IMR-90 (cell line): Measurements from ENCODE around the gene AOX1. TPM values are rescaled to one million over a fixed set of nuclear protein-coding genes. Genes with fewer than 3 reads are reported as not detected.
A peak's percentile ranks its signal among the peaks of the same experiment; 100 is the strongest.

Experiments used
- ATAC-seq: fragments of 200-7000 bp; cut with Tn5 transposase; 2 replicates; pipeline ENCODE4 v1.9.1; 2020; ENCODE audit warnings: low read depth, mild to moderate bottlenecking, moderate library complexity
- BruUV-seq: library from RNA; stranded (reverse); fragments of 400-500 nt; replicated peaks from 2 replicates; lab custom pipeline; 2021; lab: Mats Ljungman, UMichigan
- CTCF ChIA-PET: fragments of 300-600 bp; formaldehyde crosslinking; extraction: SDS; loops from one replicate; lab custom pipeline; 2021; ENCODE audit warnings: antibody characterized with exemption; lab: Yijun Ruan, JAX
- POLR2A ChIA-PET: fragments of 300-600 bp; sonication (Branson Sonifier 250); formaldehyde crosslinking; loops from one replicate; lab custom pipeline; 2022; ENCODE audit warnings: antibody characterized with exemption; ENCODE audit not compliant: unreplicated experiment; lab: Charles Lee
- DNase-seq: peaks from one replicate; pipeline ENCODE4 v3.0.0; 2013
- H2AFZ ChIP-seq: replicated peaks from 2 replicates; pipeline ENCODE3; 2013; ENCODE audit warnings: low read length, mild to moderate bottlenecking; ENCODE audit not compliant: poor library complexity
- H2AK5ac ChIP-seq: 2 replicates; pipeline ENCODE4 v1.6.1; 2013; ENCODE audit warnings: low read depth, low read length, inconsistent platforms
- H2AK9ac ChIP-seq: replicated peaks from 2 replicates; pipeline ENCODE3; 2013; ENCODE audit warnings: mild to moderate bottlenecking, low read depth, low read length, moderate library complexity; ENCODE audit not compliant: poor library complexity
- H2BK120ac ChIP-seq: 2 replicates; pipeline ENCODE4 v1.6.1; 2013; ENCODE audit warnings: low read depth, low read length, inconsistent platforms
- H2BK15ac ChIP-seq: 3 replicates; pipeline ENCODE4 v1.6.1; 2013; ENCODE audit warnings: low read depth, low read length, inconsistent platforms
- H2BK20ac ChIP-seq: 2 replicates; pipeline ENCODE4 v1.6.1; 2013; ENCODE audit warnings: low read depth, mild to moderate bottlenecking, inconsistent platforms, low read length, moderate library complexity
- H2BK5ac ChIP-seq: 2 replicates; pipeline ENCODE4 v1.6.1; 2013; ENCODE audit warnings: mild to moderate bottlenecking, low read depth, low read length, inconsistent platforms; ENCODE audit not compliant: poor library complexity, severe bottlenecking
- H3K14ac ChIP-seq: replicated peaks from 2 replicates; pipeline ENCODE4 v1.6.1; 2013; ENCODE audit warnings: low read depth, low read length, inconsistent platforms
- H3K18ac ChIP-seq: 2 replicates; pipeline ENCODE4 v1.6.1; 2013; ENCODE audit warnings: low read depth, low read length, control low read depth
- H3K23ac ChIP-seq: 2 replicates; pipeline ENCODE4 v1.6.1; 2013; ENCODE audit warnings: low read depth, low read length, inconsistent platforms
- H3K27ac ChIP-seq: 2 replicates; pipeline ENCODE4 v1.5.1; 2013; ENCODE audit warnings: mild to moderate bottlenecking, control low read depth, low read length; ENCODE audit not compliant: insufficient read depth
- H3K27me3 ChIP-seq: 2 replicates; pipeline ENCODE4 v1.6.1; 2013; ENCODE audit warnings: low read length; ENCODE audit not compliant: control insufficient read depth, insufficient read depth
- H3K36me3 ChIP-seq: 2 replicates; pipeline ENCODE4 v1.6.1; 2013; ENCODE audit warnings: low read length, mixed read lengths; ENCODE audit not compliant: control insufficient read depth, insufficient read depth
- H3K4ac ChIP-seq: 2 replicates; pipeline ENCODE4 v1.6.1; 2013; ENCODE audit warnings: low read depth, low read length, inconsistent platforms
- H3K4me1 ChIP-seq: 2 replicates; pipeline ENCODE4 v1.6.1; 2013; ENCODE audit warnings: low read length, mixed read lengths; ENCODE audit not compliant: control insufficient read depth, insufficient read depth
- H3K4me2 ChIP-seq: 2 replicates; pipeline ENCODE4 v1.6.1; 2013; ENCODE audit warnings: low read depth, mild to moderate bottlenecking, control low read depth, low read length, moderate library complexity
- H3K4me3 ChIP-seq: 2 replicates; pipeline ENCODE4 v1.5.1; 2013; ENCODE audit warnings: low read depth, mild to moderate bottlenecking, control low read depth, low read length, moderate library complexity; ENCODE audit not compliant: insufficient read depth
- H3K56ac ChIP-seq: 2 replicates; pipeline ENCODE4 v1.6.1; 2013; ENCODE audit warnings: low read length, inconsistent platforms; ENCODE audit not compliant: insufficient read depth; ENCODE audit errors: extremely low read depth
- H3K79me1 ChIP-seq, 2 experiments: 2 replicates each; pipeline ENCODE4 v1.6.1; 2013; ENCODE audit warnings: low read length in 2 of 2, inconsistent platforms in 1 of 2, low read depth in 1 of 2
- H3K9ac ChIP-seq: 2 replicates; pipeline ENCODE4 v1.6.1; 2013; ENCODE audit warnings: low read depth, low read length, control low read depth
- H3K9me1 ChIP-seq: 2 replicates; pipeline ENCODE4 v1.6.1; 2013; ENCODE audit warnings: low read length, inconsistent platforms; ENCODE audit not compliant: insufficient read depth
- H3K9me3 ChIP-seq: 2 replicates; pipeline ENCODE4 v1.6.1; 2013; ENCODE audit warnings: low read length; ENCODE audit not compliant: control insufficient read depth, insufficient read depth
- H4K20me1 ChIP-seq: 2 replicates; pipeline ENCODE4 v1.6.1; 2013; ENCODE audit warnings: low read length, inconsistent platforms; ENCODE audit not compliant: insufficient read depth
- H4K5ac ChIP-seq: 2 replicates; pipeline ENCODE4 v1.6.1; 2013; ENCODE audit warnings: mild to moderate bottlenecking, low read depth, low read length, control low read depth
- H4K8ac ChIP-seq, 2 experiments: 2 replicates each; pipeline ENCODE4 v1.6.1; 2013; ENCODE audit warnings: low read depth in 2 of 2, low read length in 2 of 2, control low read depth in 1 of 2, inconsistent platforms in 1 of 2
- H4K91ac ChIP-seq: 2 replicates; pipeline ENCODE4 v1.6.1; 2013; ENCODE audit warnings: low read depth, low read length, inconsistent platforms; ENCODE audit not compliant: insufficient read depth
- CEBPB ChIP-seq: IDR thresholded peaks from 2 replicates; pipeline ENCODE4 v1.6.1; 2012; ENCODE audit warnings: low read depth, low read length, improper control_type of control experiment
- MAFK ChIP-seq: IDR thresholded peaks from 2 replicates; pipeline ENCODE4 v1.6.1; 2012; ENCODE audit warnings: low read depth, low read length, improper control_type of control experiment
- MAZ ChIP-seq: IDR thresholded peaks from 2 replicates; pipeline ENCODE4 v1.6.1; 2012; ENCODE audit warnings: low read depth, mild to moderate bottlenecking, low read length, improper control_type of control experiment, moderate library complexity, borderline replicate concordance
- WGBS, 2 experiments: methylation state at CpG; one replicate each; pipeline versions ENCODE4 v1.1.5 to v1.1.7; 2013; ENCODE audit warnings: missing lambda C conversion rate in 2 of 2; ENCODE audit not compliant: insufficient read length in 1 of 2; ENCODE audit errors: extremely low coverage in 2 of 2; 5-methylcytosine and 5-hydroxymethylcytosine counted together
- dilution Hi-C: fragments of 300-500 bp; cut with HindIII; formaldehyde crosslinking; loops from one replicate; pipeline ENCODE4 v1.14.3; 2018; ENCODE audit warnings: low sequenced_read_pairs; ENCODE audit not compliant: unreplicated experiment
- in situ Hi-C: fragments of 300-500 bp; cut with MboI; formaldehyde crosslinking; loops from 3 replicates; pipeline ENCODE4 v1.14.3; 2019; ENCODE audit warnings: low sequenced_read_pairs, inconsistent platforms, mixed read lengths
- intact Hi-C: fragments of 100-400 bp; cut with micrococcal nuclease; formaldehyde crosslinking; loops from 2 replicates; pipeline ENCODE4 v1.10.0; 2022
- polyA plus RNA-seq, 3 experiments: library from polyadenylated mRNA; depleted of rRNA; stranded (reverse); fragments of >200 nt; gene quantifications; 2 replicates each; pipeline ENCODE4 v1.2.3, GENCODE V29; 2012; ENCODE audit warnings: low replicate concordance in 1 of 3
- total RNA-seq: library from RNA; depleted of rRNA; stranded (reverse); fragments of >200 nt; gene quantifications from 2 replicates; pipeline ENCODE4 v1.2.3, GENCODE V29; 2012
- TF ChIP-seq, protein P1 (sequence below): conservative IDR thresholded peaks from 2 replicates; pipeline ENCODE4 v1.5.1; 2012; ENCODE audit warnings: mild to moderate bottlenecking, low read depth, low read length, improper control_type of control experiment

AOX1 gene
- total and polyA plus RNA-seq, 2 of the 4 experiments (the other 2 are of a cell fraction), result 21.7 to 59.9 TPM

DNA sequence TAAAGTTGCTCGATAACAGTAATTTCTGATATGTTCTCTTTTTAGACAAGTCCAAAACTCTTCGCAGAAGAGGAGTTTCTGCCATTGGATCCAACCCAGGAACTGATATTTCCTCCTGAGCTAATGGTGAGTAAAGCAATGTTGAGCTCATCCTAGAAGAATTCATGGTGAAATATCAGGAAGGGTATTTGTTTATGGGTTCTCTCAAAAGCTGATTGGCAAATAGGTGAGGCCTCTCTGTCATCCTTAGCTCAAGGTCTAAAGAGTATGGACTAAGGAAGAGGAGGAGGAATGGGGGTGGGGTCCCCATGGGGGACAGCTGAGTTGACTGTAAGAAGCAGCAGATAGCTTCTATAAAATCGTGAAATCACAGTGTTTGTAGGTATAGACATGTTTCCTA lies 18.2 kb downstream of the AOX1 start:
- TF ChIP-seq MAZ (no peak), MAFK (no peak), CEBPB (peak; percentile 75)
- TF ChIP-seq, protein P1, sequence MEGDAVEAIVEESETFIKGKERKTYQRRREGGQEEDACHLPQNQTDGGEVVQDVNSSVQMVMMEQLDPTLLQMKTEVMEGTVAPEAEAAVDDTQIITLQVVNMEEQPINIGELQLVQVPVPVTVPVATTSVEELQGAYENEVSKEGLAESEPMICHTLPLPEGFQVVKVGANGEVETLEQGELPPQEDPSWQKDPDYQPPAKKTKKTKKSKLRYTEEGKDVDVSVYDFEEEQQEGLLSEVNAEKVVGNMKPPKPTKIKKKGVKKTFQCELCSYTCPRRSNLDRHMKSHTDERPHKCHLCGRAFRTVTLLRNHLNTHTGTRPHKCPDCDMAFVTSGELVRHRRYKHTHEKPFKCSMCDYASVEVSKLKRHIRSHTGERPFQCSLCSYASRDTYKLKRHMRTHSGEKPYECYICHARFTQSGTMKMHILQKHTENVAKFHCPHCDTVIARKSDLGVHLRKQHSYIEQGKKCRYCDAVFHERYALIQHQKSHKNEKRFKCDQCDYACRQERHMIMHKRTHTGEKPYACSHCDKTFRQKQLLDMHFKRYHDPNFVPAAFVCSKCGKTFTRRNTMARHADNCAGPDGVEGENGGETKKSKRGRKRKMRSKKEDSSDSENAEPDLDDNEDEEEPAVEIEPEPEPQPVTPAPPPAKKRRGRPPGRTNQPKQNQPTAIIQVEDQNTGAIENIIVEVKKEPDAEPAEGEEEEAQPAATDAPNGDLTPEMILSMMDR, result no peak
- POLR2A ChIA-PET, result interaction anchor here (0.6 kb wide), 1 partner anchor 93 kb away, joined by 3 read pairs; no protein-coding TSS in a partner anchor
- H3K4ac ChIP-seq, result peak overlapping the region; percentile 94; the same call in 1 of the 2 replicates
- peaks cover 20% of the 10 kb centered on the region for H3K4me1 ChIP-seq
- WGBS, 2 experiments, result no CpG with 5 or more reads among the region's 3 CpGs
- CTCF ChIA-PET, result interaction anchor here (0.7 to 1.3 kb wide), 5 partner anchors 12 to 554 kb away, joined by 3 to 6 read pairs (median 4); partner anchors contain the start of gene AOX1
- H3K18ac ChIP-seq, result peak overlapping the region; percentile 78; the same call in 1 of the 2 replicates
- peak overlapping the region; percentile 69 for H2AFZ ChIP-seq
- no peak overlapping the region for H3K4me3 ChIP-seq
- peak overlapping the region; percentile 71; the same call in 1 of the 2 replicates for H4K5ac ChIP-seq
- H3K9ac ChIP-seq, result no peak overlapping the region
- peak overlapping the region; percentile 91 for H2BK15ac ChIP-seq
- H3K9me3 ChIP-seq, result no peaks in the 10 kb centered on the region
- peak overlapping the region; percentile 79; the same call in 1 of the 2 replicates for H4K91ac ChIP-seq
- H3K9me1 ChIP-seq, result peaks cover 7% of the 10 kb centered on the region
- H2BK5ac ChIP-seq, result peak overlapping the region; percentile 92
- intact Hi-C loops, result no loop called here
- peak overlapping the region; percentile 75 for H3K4me2 ChIP-seq
- peak overlapping the region; percentile 82 for H3K14ac ChIP-seq
- dilution Hi-C loops, result no loop called here
- peak overlapping the region; percentile 93 for H2BK120ac ChIP-seq
- H4K8ac ChIP-seq, result peak overlapping the region; percentile 48 to 86
- peak overlapping the region; percentile 89; the same call in 1 of the 2 replicates for H2AK5ac ChIP-seq
- H3K27ac ChIP-seq, result peak overlapping the region; percentile 59
- ATAC-seq, result peak; percentile 59
- H3K56ac ChIP-seq, result no peak overlapping the region
- no peaks in the 10 kb centered on the region for H3K36me3 ChIP-seq
- 0 out of 4 replicates have a peak, but pooled peaks cover 0 to 4% of the 10 kb centered on the region in 2 experiments for H3K79me1 ChIP-seq
- BruUV-seq, result no TSS peak
- no peaks in the 10 kb centered on the region for H4K20me1 ChIP-seq
- peak overlapping the region; percentile 92 for H2AK9ac ChIP-seq
- H3K27me3 ChIP-seq, result no peaks in the 10 kb centered on the region
- peak overlapping the region; percentile 89 for H2BK20ac ChIP-seq
- H3K23ac ChIP-seq, result peak overlapping the region; percentile 76; the same call in 1 of the 2 replicates
- in situ Hi-C loops, result no loop called here
- DNase-seq, result peak; percentile 84
